Measurements from ENCODE around the gene PANK4. TPM values are rescaled to one million over a fixed set of nuclear protein-coding genes. Genes with fewer than 3 reads are reported as not detected.

PANK4 gene
- total and polyA plus RNA-seq, 9 of the 15 experiments (the other 6 are each of a cell fraction or from before 2014, with no cell fraction given): 0.93 to 55.6 (median 31.5) TPM

- TF ChIP-seq FOXK2 (conservative IDR thresholded peaks at IDR 0.05 in 1 of 2, IDR thresholded peaks at IDR 0.05 in 1 of 2; ENCODE audit: low read depth in 2 of 2): no peak
- 0 out of 2 replicates have a peak, but pooled peaks have one; percentile 5 for TF ChIP-seq MTA2 (IDR thresholded peaks at IDR 0.05; ENCODE audit: low read depth)
- TF ChIP-seq ELF2 (CRISPR knock-in tag; IDR thresholded peaks at IDR 0.05): no peak
Measured at GRCh38 chr1:2544093-2544874, 17.9 kb upstream of the PANK4 start (continued).

GRCh38 chr1:2543543-2544092, 17.2 kb upstream of the PANK4 start:
- H4K20me1 ChIP-seq (replicated peaks; ENCODE audit: control insufficient read depth, insufficient read depth, low read length): no peaks in the 10 kb centered on the region; the same call in 1 of the 2 replicates
- peak in 1 of 4 experiments; percentile 62 for DNase-seq (ENCODE audit: extremely low read depth in 1 of 4, low spot score in 3 of 4)
- peak overlapping the region; percentile 75 for H2AFZ ChIP-seq (ENCODE audit: low read depth, low read length)
- BruUV-seq (replicated peaks): no TSS peak
- ChIA-PET POLR2A (interaction anchor here (0.6 to 1.5 kb wide), 3 partner anchors 17 to 1342 kb away, joined by 3 to 6 read pairs (median 5); partner anchors contain the start of gene PANK4), CTCF (ENCODE audit: low intra/inter-chr PET ratio) (no interaction called here)
- no peaks in the 10 kb centered on the region for H3K9me3 ChIP-seq (replicated peaks; ENCODE audit: control insufficient read depth, insufficient read depth, low read depth, low read length)
- H3K4me3 ChIP-seq: no peak overlapping the region
- H3K27me3 ChIP-seq (ENCODE audit: control insufficient read depth in 2 of 2, insufficient read depth in 2 of 2, low read length in 2 of 2): 0 out of 5 replicates have a peak, but pooled peaks cover 0 to 4% of the 10 kb centered on the region in 2 experiments
- in situ Hi-C loops (cut with MboI): loop anchor here (25.0 kb wide), 1 partner anchor 356 kb away; the partner anchor contains the start of gene FAAP20
- peak overlapping the region; percentile 78; the same call in 2 of the 3 replicates for H3K27ac ChIP-seq (ENCODE audit: extremely low read depth, low read depth, low read length)
- 38% methylated on average over 25 of the region's 26 CpGs for WGBS (ENCODE audit: insufficient coverage, low coverage, missing lambda C conversion rate)
- intact Hi-C loops (cut with micrococcal nuclease): loop anchor here (10.0 kb wide), 2 partner anchors 101 to 349 kb away; partner anchors contain the start of gene FAAP20
- FAIRE-seq: peak; percentile 29
- H3K9ac ChIP-seq (ENCODE audit: insufficient read depth in 1 of 2, low read depth in 2 of 2, low read length in 2 of 2): peak overlapping the region; percentile 47 to 90; a peak in 3 of 4 replicates
- no peaks in the 10 kb centered on the region for H3K36me3 ChIP-seq (ENCODE audit: control insufficient read depth, insufficient read depth, low read length)
- peaks cover 68 to 96% of the 10 kb centered on the region in 2 experiments for H3K4me1 ChIP-seq (replicated peaks in 1 of 2; ENCODE audit: control insufficient read depth in 2 of 2, insufficient read depth in 2 of 2, low read length in 2 of 2)
- peaks cover 9% of the 10 kb centered on the region; the same call in 1 of the 3 replicates for H3K79me2 ChIP-seq (ENCODE audit: control insufficient read depth, insufficient read depth, low read length)
- no peak for ATAC-seq
- H3K4me2 ChIP-seq (ENCODE audit: insufficient read depth, low read length): peak overlapping the region; percentile 82; the same call in 1 of the 2 replicates
- peaks cover 7% of the 10 kb centered on the region for H3K9me1 ChIP-seq (ENCODE audit: control insufficient read depth, insufficient read depth, low read length)
- no peak for TF ChIP-seq HOXB6 (CRISPR knock-in tag; IDR thresholded peaks at IDR 0.05; ENCODE audit: borderline replicate concordance)
- peak; percentile 11 for TF ChIP-seq RBBP5 (IDR thresholded peaks at IDR 0.05; ENCODE audit: borderline replicate concordance, insufficient read depth, low read length, poor library complexity, severe bottlenecking)
- TF ChIP-seq ZNF324 (CRISPR knock-in tag; IDR thresholded peaks at IDR 0.05): no peak
- peak in 1 of 3 experiments; percentile 5 for TF ChIP-seq YY1 (IDR thresholded peaks at IDR 0.05; ENCODE audit: borderline replicate concordance in 1 of 3, control insufficient read depth in 1 of 3, extremely low read depth in 1 of 3, insufficient read depth in 3 of 3, insufficient read length in 1 of 3, insufficient replicate concordance in 2 of 3, low read depth in 1 of 3, low read length in 2 of 3)
- peak in 2 of 3 experiments; percentile 8 to 16; a peak in 1 of 6 replicates for TF ChIP-seq CTCF (IDR thresholded peaks at IDR 0.05 in 2 of 3, conservative IDR thresholded peaks at IDR 0.05 in 1 of 3; ENCODE audit: insufficient read depth in 2 of 3, low read depth in 1 of 3, low read length in 3 of 3)
- TF ChIP-seq GTF2B (IDR thresholded peaks at IDR 0.05; ENCODE audit: extremely low read depth, insufficient read length): no peak
- peak; percentile 20; the same call in 1 of the 2 replicates for TF ChIP-seq GABPB1 (CRISPR knock-in tag; IDR thresholded peaks at IDR 0.05)
- 0 out of 3 replicates have a peak, but pooled peaks of 1 of the 2 experiments have one; percentile 13 for TF ChIP-seq CBX3 (IDR thresholded peaks at IDR 0.05; ENCODE audit: borderline replicate concordance in 1 of 2, low read length in 2 of 2)
